PC-9 (cell line): Measurements from ENCODE around the gene TIMM23.

Experiments used
- EZH2 ChIP-seq: fragments of 200-600 bp; sonication (generic); IDR thresholded peaks from 2 replicates; pipeline ENCODE4 v1.8.0; 2017; ENCODE audit warnings: antibody characterized with exemption, low read depth
- TF ChIP-seq, protein P1 (sequence below): fragments of 200-600 bp; sonication (generic); conservative IDR thresholded peaks from 2 replicates; pipeline ENCODE4 v1.6.1; 2017; ENCODE audit warnings: mixed run types, antibody characterized with exemption, mild to moderate bottlenecking, moderate library complexity

DNA sequence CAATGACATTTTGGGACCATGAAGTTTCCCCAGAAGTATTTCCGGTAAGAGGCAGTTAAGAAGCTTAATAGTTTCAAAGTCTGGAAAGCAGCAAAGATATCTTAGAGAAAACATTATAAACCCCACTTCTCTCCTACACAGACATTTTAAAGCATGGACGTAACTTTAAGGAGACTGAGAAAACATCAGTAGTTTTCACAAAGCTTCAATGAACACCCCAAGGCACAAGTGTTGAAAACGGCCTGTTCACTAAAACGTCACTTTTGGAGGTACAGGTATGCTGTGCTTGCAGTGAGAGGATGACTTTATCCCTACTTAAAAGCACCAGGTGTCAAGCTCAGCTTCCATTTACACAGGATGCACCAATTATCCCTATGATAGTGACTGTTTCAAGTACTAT lies 33.1 kb downstream of the TIMM23 start:
- TF ChIP-seq, protein P1, sequence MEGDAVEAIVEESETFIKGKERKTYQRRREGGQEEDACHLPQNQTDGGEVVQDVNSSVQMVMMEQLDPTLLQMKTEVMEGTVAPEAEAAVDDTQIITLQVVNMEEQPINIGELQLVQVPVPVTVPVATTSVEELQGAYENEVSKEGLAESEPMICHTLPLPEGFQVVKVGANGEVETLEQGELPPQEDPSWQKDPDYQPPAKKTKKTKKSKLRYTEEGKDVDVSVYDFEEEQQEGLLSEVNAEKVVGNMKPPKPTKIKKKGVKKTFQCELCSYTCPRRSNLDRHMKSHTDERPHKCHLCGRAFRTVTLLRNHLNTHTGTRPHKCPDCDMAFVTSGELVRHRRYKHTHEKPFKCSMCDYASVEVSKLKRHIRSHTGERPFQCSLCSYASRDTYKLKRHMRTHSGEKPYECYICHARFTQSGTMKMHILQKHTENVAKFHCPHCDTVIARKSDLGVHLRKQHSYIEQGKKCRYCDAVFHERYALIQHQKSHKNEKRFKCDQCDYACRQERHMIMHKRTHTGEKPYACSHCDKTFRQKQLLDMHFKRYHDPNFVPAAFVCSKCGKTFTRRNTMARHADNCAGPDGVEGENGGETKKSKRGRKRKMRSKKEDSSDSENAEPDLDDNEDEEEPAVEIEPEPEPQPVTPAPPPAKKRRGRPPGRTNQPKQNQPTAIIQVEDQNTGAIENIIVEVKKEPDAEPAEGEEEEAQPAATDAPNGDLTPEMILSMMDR: no peak
- no peak for TF ChIP-seq EZH2
